Endothelial cell of umbilical vein (primary cell): ENCODE measurements around the gene ABI3BP. TPM values are rescaled to one million over a fixed set of nuclear protein-coding genes. Genes with fewer than 3 reads are reported as not detected.

Experiments used
- BruUV-seq: library from RNA; stranded (reverse); fragments of 400-500 nt; replicated peaks from 2 replicates; lab custom pipeline; 2021; lab: Mats Ljungman, UMichigan
- CTCF ChIA-PET: fragments of 300-600, 350-600 bp; sonication (Branson Sonifier 250); formaldehyde crosslinking; loops from one replicate; lab custom pipeline; 2021; ENCODE audit warnings: antibody characterized with exemption, inconsistent platforms; lab: Charles Lee
- POLR2A ChIA-PET: fragments of 300-600, 350-600 bp; sonication (Branson Sonifier 250); formaldehyde crosslinking; loops from one replicate; lab custom pipeline; 2021; ENCODE audit warnings: antibody characterized with exemption, inconsistent platforms; lab: Charles Lee
- DNase-seq: peaks from one replicate; pipeline ENCODE4 v3.0.0-alpha.2; 2011; ENCODE audit warnings: low read depth, low spot score
- FAIRE-seq: peaks from 2 replicates; lab custom pipeline; 2011; peaks lifted over from hg19 to GRCh38; lab: Jason Lieb, UNC
- H2AFZ ChIP-seq: 2 replicates; pipeline ENCODE4 v1.6.0; 2012; ENCODE audit warnings: low read depth, low read length, control low read depth, inconsistent platforms
- H3K27ac ChIP-seq: 2 replicates; pipeline ENCODE4 v1.5.1; 2011; ENCODE audit warnings: low read depth, mild to moderate bottlenecking, control low read depth, low read length, moderate library complexity; ENCODE audit not compliant: insufficient read depth
- H3K27me3 ChIP-seq, 2 experiments: 2 replicates each; pipeline versions ENCODE4 v1.6.0 to v1.6.1; 2011; ENCODE audit warnings: low read length in 2 of 2, mixed read lengths in 1 of 2; ENCODE audit not compliant: control insufficient read depth in 2 of 2, insufficient read depth in 2 of 2
- H3K36me3 ChIP-seq, 2 experiments: 2 replicates in 1 of 2; 3 replicates in 1 of 2; pipeline ENCODE4 v1.5.1; 2011; ENCODE audit warnings: low read length in 2 of 2, mild to moderate bottlenecking in 1 of 2, moderate library complexity in 1 of 2; ENCODE audit not compliant: control insufficient read depth in 2 of 2, insufficient read depth in 2 of 2; ENCODE audit errors: extremely low read depth in 1 of 2
- H3K4me1 ChIP-seq: 3 replicates; pipeline ENCODE4 v1.5.1; 2011; ENCODE audit warnings: mild to moderate bottlenecking, low read length; ENCODE audit not compliant: control insufficient read depth, insufficient read depth; ENCODE audit errors: extremely low read depth
- H3K4me2 ChIP-seq: 2 replicates; pipeline ENCODE4 v1.6.1; 2011; ENCODE audit warnings: low read length, control low read depth, mixed read lengths; ENCODE audit not compliant: insufficient read depth
- H3K4me3 ChIP-seq, 3 experiments: fragments of 200-600 bp in 1 of 3; sonication (generic), shearing (Covaris generic) in 1 of 3; replicated peaks in 1 of 3; 2 replicates each; pipeline ENCODE4 v1.5.1; 2011 to 2016; ENCODE audit warnings: control low read depth in 3 of 3, low read length in 3 of 3, mild to moderate bottlenecking in 2 of 3, inconsistent platforms in 1 of 3, low read depth in 1 of 3, moderate library complexity in 1 of 3; ENCODE audit not compliant: insufficient read depth in 1 of 3
- H3K79me2 ChIP-seq: 2 replicates; pipeline ENCODE4 v1.6.0; 2012; ENCODE audit warnings: low read length, inconsistent platforms; ENCODE audit not compliant: control insufficient read depth, insufficient read depth
- H3K9ac ChIP-seq: replicated peaks from 2 replicates; pipeline ENCODE3; 2011; ENCODE audit warnings: low read length, control low read depth; ENCODE audit not compliant: insufficient read depth; ENCODE audit errors: extremely low read depth
- H3K9me1 ChIP-seq: replicated peaks from 3 replicates; pipeline ENCODE4 v1.6.0; 2011; ENCODE audit warnings: mild to moderate bottlenecking, low read length; ENCODE audit not compliant: control insufficient read depth, insufficient read depth; ENCODE audit errors: extremely low read depth
- H3K9me3 ChIP-seq: replicated peaks from 2 replicates; pipeline ENCODE4 v1.5.1; 2012; ENCODE audit warnings: low read length, inconsistent platforms; ENCODE audit not compliant: control insufficient read depth, insufficient read depth
- H4K20me1 ChIP-seq: replicated peaks from 2 replicates; pipeline ENCODE3; 2011; ENCODE audit warnings: mild to moderate bottlenecking, low read length; ENCODE audit not compliant: control insufficient read depth, insufficient read depth; ENCODE audit errors: extremely low read depth
- CTCF ChIP-seq, 2 donors: IDR thresholded peaks; 1 replicate in 1 of 2; 2 replicates in 1 of 2; pipeline ENCODE4 v1.5.1; 2011; ENCODE audit warnings: low read length in 2 of 2, mild to moderate bottlenecking in 2 of 2, moderate library complexity in 2 of 2, control low read depth in 1 of 2, inconsistent platforms in 1 of 2, low read depth in 1 of 2; ENCODE audit not compliant: insufficient read depth in 1 of 2; ENCODE audit errors: extremely low read depth in 1 of 2
- EZH2 ChIP-seq: IDR thresholded peaks from 2 replicates; pipeline ENCODE4 v1.6.1; 2012; ENCODE audit warnings: borderline replicate concordance, low read depth, mild to moderate bottlenecking, moderate library complexity, low read length, inconsistent platforms; ENCODE audit not compliant: severe bottlenecking
- FOS ChIP-seq: IDR thresholded peaks from 2 replicates; pipeline ENCODE4 v1.6.1; 2011; ENCODE audit warnings: mild to moderate bottlenecking, low read length, moderate library complexity, borderline replicate concordance; ENCODE audit not compliant: insufficient read depth
- GATA2 ChIP-seq: IDR thresholded peaks from 2 replicates; pipeline ENCODE4 v1.7.0; 2011; ENCODE audit warnings: low read depth, mild to moderate bottlenecking, moderate library complexity, mixed read lengths, low read length; ENCODE audit not compliant: insufficient read length, insufficient read depth
- JUN ChIP-seq: IDR thresholded peaks from 2 replicates; pipeline ENCODE4 v1.6.1; 2011; ENCODE audit warnings: borderline replicate concordance, low read depth; ENCODE audit not compliant: insufficient read length, insufficient read depth
- MAX ChIP-seq: IDR thresholded peaks from 2 replicates; pipeline ENCODE4 v1.6.1; 2011; ENCODE audit not compliant: insufficient read depth, insufficient read length
- MYC ChIP-seq: IDR thresholded peaks from one replicate; pipeline ENCODE4 v1.6.1; 2011; ENCODE audit warnings: mild to moderate bottlenecking, low read depth, low read length
- POLR2A ChIP-seq: IDR thresholded peaks from 2 replicates; pipeline ENCODE4 v1.6.1; 2012; ENCODE audit warnings: low read depth, mild to moderate bottlenecking, control low read depth, low read length
- POLR2AphosphoS5 ChIP-seq: IDR thresholded peaks from 2 replicates; pipeline ENCODE4 v1.6.1; 2012; ENCODE audit warnings: low read depth, mild to moderate bottlenecking, control low read depth, low read length, moderate library complexity; ENCODE audit not compliant: insufficient read depth
- dilution Hi-C: fragments of 300-500 bp; cut with MboI; formaldehyde crosslinking; loops from one replicate; pipeline ENCODE4 v1.15.0; 2019; ENCODE audit warnings: low sequenced_read_pairs; ENCODE audit not compliant: extremely low pct_ligation_motif_present
- intact Hi-C: fragments of 100-400 bp; cut with micrococcal nuclease; formaldehyde crosslinking; loops from one replicate; pipeline ENCODE4 v1.10.0; 2022
- polyA plus RNA-seq, 4 experiments: library from polyadenylated mRNA; depleted of rRNA in 3 of 4; stranded (reverse) in 3 of 4; unstranded in 1 of 4; fragments of >200 nt; gene quantifications; 2 replicates each; pipeline versions ENCODE4 v1.2.1 to v1.2.3, GENCODE V29; 2011 to 2012; ENCODE audit warnings: missing spikeins in 1 of 4
- total RNA-seq: library from RNA; stranded (reverse); gene quantifications from 2 replicates; pipeline ENCODE4 v1.2.3, GENCODE V29; 2021

ABI3BP gene
- total and polyA plus RNA-seq, 2 donors (not counting 3 experiments of a cell fraction or from before 2014, with no cell fraction given): 78.1 to 106 TPM

- H3K9ac ChIP-seq: no peak overlapping the region
- intact Hi-C loops (no loop called here), dilution Hi-C loops (no loop called here)
- H3K27me3 ChIP-seq: no peaks in the 10 kb centered on the region
- no peaks in the 10 kb centered on the region for H3K36me3 ChIP-seq
- no TSS peak for BruUV-seq
- no peaks in the 10 kb centered on the region for H3K9me3 ChIP-seq
- POLR2A ChIA-PET: no interaction called here
- DNase-seq: no peak
- no peaks in the 10 kb centered on the region for H3K9me1 ChIP-seq
- H3K4me1 ChIP-seq: no peaks in the 10 kb centered on the region
- no peak overlapping the region for H3K27ac ChIP-seq
- no peaks in the 10 kb centered on the region for H3K79me2 ChIP-seq
- H3K4me3 ChIP-seq: no peak overlapping the region
- CTCF ChIA-PET: no interaction called here
- H3K4me2 ChIP-seq: no peak overlapping the region
- no peak overlapping the region for H2AFZ ChIP-seq
- TF ChIP-seq GATA2 (no peak), CTCF (IDR thresholded peaks at IDR 0.05; ENCODE audit: extremely low read depth in 1 of 2, insufficient read depth in 1 of 2, low read depth in 1 of 2, low read length in 2 of 2) (no peak)
- no peak for FAIRE-seq
- no peaks in the 10 kb centered on the region for H4K20me1 ChIP-seq
Measured at GRCh38 chr3:100765437-100765975, 227.7 kb downstream of the ABI3BP start.

GRCh38 chr3:100761951-100762350 is 231.3 kb downstream of the ABI3BP start:
- intact Hi-C loops: no loop called here
- no peaks in the 10 kb centered on the region for H3K36me3 ChIP-seq
- H3K27ac ChIP-seq: no peak overlapping the region
- no peak overlapping the region for H3K9ac ChIP-seq
- H3K27me3 ChIP-seq: no peaks in the 10 kb centered on the region
- POLR2A ChIA-PET: no interaction called here
- DNase-seq (peak; percentile 80), FAIRE-seq (no peak)
- H2AFZ ChIP-seq: no peak overlapping the region
- dilution Hi-C loops: no loop called here
- no peak overlapping the region for H3K4me3 ChIP-seq
- no TSS peak for BruUV-seq
- no peaks in the 10 kb centered on the region for H3K79me2 ChIP-seq
- CTCF ChIA-PET: interaction anchor here (1.0 to 4.7 kb wide), 5 partner anchors 9 to 434 kb away, joined by 3 to 17 read pairs (median 7); no protein-coding TSS in a partner anchor
- no peaks in the 10 kb centered on the region for H3K9me1 ChIP-seq
- H4K20me1 ChIP-seq: no peaks in the 10 kb centered on the region
- TF ChIP-seq GATA2 (no peak), JUN (no peak), CTCF (IDR thresholded peaks at IDR 0.05; ENCODE audit: extremely low read depth in 1 of 2, insufficient read depth in 1 of 2, low read depth in 1 of 2, low read length in 2 of 2) (no peak), MYC (no peak), POLR2AphosphoS5 (no peak), MAX (no peak), FOS (no peak), EZH2 (no peak), POLR2A (no peak)
- H3K4me1 ChIP-seq: no peaks in the 10 kb centered on the region
- H3K4me2 ChIP-seq: no peak overlapping the region
- no peaks in the 10 kb centered on the region for H3K9me3 ChIP-seq
